PC-9 (cell line): ENCODE results near the gene RAD1. TPM values are rescaled to one million over a fixed set of nuclear protein-coding genes. Genes with fewer than 3 reads are reported as not detected.

Experiments used
- BruUV-seq: library from RNA; stranded (reverse); fragments of 400-500 nt; replicated peaks from 2 replicates; lab custom pipeline; 2021; lab: Mats Ljungman, UMichigan
- CTCF ChIA-PET: fragments of 300-600 bp; sonication (Branson Sonifier 250); formaldehyde crosslinking; loops from one replicate; lab custom pipeline; 2022; ENCODE audit warnings: antibody characterized with exemption; lab: Charles Lee
- POLR2A ChIA-PET: fragments of 300-600 bp; sonication (Branson Sonifier 250); formaldehyde crosslinking; loops from one replicate; lab custom pipeline; 2022; ENCODE audit warnings: antibody characterized with exemption; ENCODE audit not compliant: unreplicated experiment; lab: Charles Lee
- DNase-seq, 2 experiments: peaks; one replicate each; pipeline versions ENCODE4 v3.0.0 to v3.0.0-alpha.2; 2015 to 2022; ENCODE audit warnings: mixed read lengths in 1 of 2
- H2AFZ ChIP-seq: fragments of 200-600 bp; sonication (generic); 2 replicates; pipeline ENCODE4 v1.8.1; 2017; ENCODE audit warnings: antibody characterized with exemption
- H3F3A ChIP-seq: fragments of 200-600 bp; sonication (generic); 2 replicates; pipeline ENCODE4 v1.8.1; 2017; ENCODE audit warnings: antibody characterized with exemption, mild to moderate bottlenecking, low read depth; ENCODE audit not compliant: insufficient read depth
- H3K27ac ChIP-seq: fragments of 200-600 bp; sonication (generic); 2 replicates; pipeline ENCODE4 v1.6.1; 2016; ENCODE audit warnings: mixed run types
- H3K27me3 ChIP-seq: fragments of 200-600 bp; sonication (generic); 2 replicates; pipeline ENCODE4 v1.6.1; 2016; ENCODE audit warnings: low read depth, mixed run types; ENCODE audit not compliant: insufficient read depth
- H3K36me3 ChIP-seq: fragments of 200-600 bp; sonication (generic); 2 replicates; pipeline ENCODE4 v1.6.1; 2016; ENCODE audit warnings: low read depth, mixed run types
- H3K4me1 ChIP-seq: fragments of 200-600 bp; sonication (generic); replicated peaks from 2 replicates; pipeline ENCODE4 v1.6.1; 2016; ENCODE audit warnings: mixed run types; ENCODE audit not compliant: insufficient read depth
- H3K4me2 ChIP-seq: fragments of 200-600 bp; sonication (generic); 2 replicates; pipeline ENCODE4 v1.6.1; 2017; ENCODE audit warnings: mixed run types
- H3K4me3 ChIP-seq: fragments of 200-600 bp; sonication (generic); 2 replicates; pipeline ENCODE4 v1.6.1; 2016; ENCODE audit warnings: mixed run types
- H3K79me2 ChIP-seq: fragments of 200-600 bp; sonication (generic); 2 replicates; pipeline ENCODE4 v1.6.1; 2017; ENCODE audit warnings: low read depth, mixed run types
- H3K9me2 ChIP-seq: fragments of 200-600 bp; sonication (generic); 2 replicates; pipeline ENCODE4 v1.8.1; 2017; ENCODE audit warnings: mild to moderate bottlenecking; ENCODE audit not compliant: insufficient read depth
- H3K9me3 ChIP-seq: fragments of 200-600 bp; sonication (generic); 2 replicates; pipeline ENCODE4 v1.8.1; 2016; ENCODE audit warnings: low read depth; ENCODE audit not compliant: insufficient read depth
- H4K20me1 ChIP-seq: fragments of 200-600 bp; sonication (generic); 2 replicates; pipeline ENCODE4 v1.8.1; 2017; ENCODE audit not compliant: insufficient read depth
- CTCF ChIP-seq: fragments of 200-600 bp; sonication (generic); conservative IDR thresholded peaks from 2 replicates; pipeline ENCODE4 v1.6.1; 2017; ENCODE audit warnings: mixed run types, antibody characterized with exemption, mild to moderate bottlenecking, moderate library complexity
- EZH2 ChIP-seq: fragments of 200-600 bp; sonication (generic); IDR thresholded peaks from 2 replicates; pipeline ENCODE4 v1.8.0; 2017; ENCODE audit warnings: antibody characterized with exemption, low read depth
- intact Hi-C: fragments of 100-400 bp; cut with micrococcal nuclease; formaldehyde crosslinking; loops from one replicate; pipeline ENCODE4 v1.10.0; 2022; ENCODE audit not compliant: unreplicated experiment
- total RNA-seq: library from RNA; stranded (reverse); gene quantifications from 2 replicates; pipeline ENCODE4 v1.2.3, GENCODE V29; 2021

The RAD1 gene
- total RNA-seq, 1 experiment from 2014 or later, result 63.0 TPM

DNA sequence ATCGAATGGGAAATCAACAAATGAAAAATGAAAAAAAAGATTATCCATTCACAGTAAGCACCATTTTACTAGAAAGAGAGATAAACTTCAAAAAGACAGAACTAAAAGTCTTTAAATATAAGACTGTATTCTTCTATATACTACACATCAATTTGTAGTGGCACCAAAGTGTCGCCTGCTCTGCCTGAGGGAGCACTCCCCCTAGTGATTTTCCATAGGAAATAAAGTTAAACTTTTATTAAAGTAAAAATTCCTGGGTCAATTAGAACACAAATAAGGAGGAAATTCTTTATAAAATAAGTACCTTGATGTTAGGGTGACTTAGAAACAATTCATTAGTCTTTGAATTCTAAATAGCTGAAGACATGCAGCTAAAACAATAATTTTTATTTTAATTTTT lies 9.7 kb downstream of the RAD1 start:
- Histone ChIP-seq H3K4me1 (no peaks in the 10 kb centered on the region), H3K27me3 (no peaks in the 10 kb centered on the region), H3K79me2 (no peaks in the 10 kb centered on the region), H2AFZ (no peak overlapping the region), H3K36me3 (peaks cover 15% of the 10 kb centered on the region), H4K20me1 (no peaks in the 10 kb centered on the region), H3K4me2 (no peak overlapping the region), H3K9me2 (no peaks in the 10 kb centered on the region), H3F3A (0 out of 2 replicates have a peak, but pooled peaks cover 3% of the 10 kb centered on the region), H3K4me3 (no peak overlapping the region), H3K9me3 (no peaks in the 10 kb centered on the region), H3K27ac (no peak overlapping the region)
- CTCF ChIA-PET, result interaction anchor here (1.0 to 1.3 kb wide), 2 partner anchors 98 to 419 kb away, joined by 3 read pairs; no protein-coding TSS in a partner anchor
- intact Hi-C loops, result no loop called here
- DNase-seq, result no peak
- TF ChIP-seq CTCF, result peak; percentile 65
- TF ChIP-seq EZH2, result no peak
- POLR2A ChIA-PET, result no interaction called here
- no TSS peak for BruUV-seq

- H3K4me1 ChIP-seq, result peaks cover 5% of the 10 kb centered on the region; the same call in 1 of the 2 replicates
- H3K9me3 ChIP-seq, result no peaks in the 10 kb centered on the region
- peaks cover 14% of the 10 kb centered on the region; the same call in 1 of the 2 replicates for H3F3A ChIP-seq
- TF ChIP-seq CTCF (no peak), EZH2 (no peak)
- BruUV-seq, result no TSS peak
- no peaks in the 10 kb centered on the region for H3K9me2 ChIP-seq
- no peaks in the 10 kb centered on the region for H3K79me2 ChIP-seq
- H3K36me3 ChIP-seq, result no peaks in the 10 kb centered on the region
- no peak overlapping the region for H3K27ac ChIP-seq
- ChIA-PET POLR2A (interaction anchor here (0.6 to 1.2 kb wide), 3 partner anchors 12 to 56 kb away, joined by 4 to 13 read pairs (median 8); partner anchors contain the start of genes BRIX1, DNAJC21 and RAD1), CTCF (interaction anchor here (0.6 to 1.0 kb wide), 5 partner anchors 12 to 1560 kb away, joined by 3 to 7 read pairs (median 3); partner anchors contain the start of genes BRIX1 and RAD1)
- no peaks in the 10 kb centered on the region for H3K27me3 ChIP-seq
- no peak overlapping the region for H2AFZ ChIP-seq
- no peak for DNase-seq
- H3K4me2 ChIP-seq, result no peak overlapping the region
- no peaks in the 10 kb centered on the region for H4K20me1 ChIP-seq
- no peak overlapping the region for H3K4me3 ChIP-seq
- intact Hi-C loops, result no loop called here
Measured at GRCh38 chr5:34903260-34903659, 12.0 kb downstream of the RAD1 start.

- Histone ChIP-seq H3K79me2 (no peaks in the 10 kb centered on the region), H3K9me2 (no peaks in the 10 kb centered on the region), H4K20me1 (no peaks in the 10 kb centered on the region), H3K27ac (no peak overlapping the region), H3K9me3 (no peaks in the 10 kb centered on the region), H3K36me3 (no peaks in the 10 kb centered on the region), H3K4me2 (no peak overlapping the region), H3F3A (peaks cover 14% of the 10 kb centered on the region; the same call in 1 of the 2 replicates), H3K4me1 (peaks cover 17% of the 10 kb centered on the region), H2AFZ (no peak overlapping the region), H3K27me3 (no peaks in the 10 kb centered on the region), H3K4me3 (no peak overlapping the region)
- intact Hi-C loops, result no loop called here
- POLR2A ChIA-PET, result interaction anchor here (0.6 kb wide), 1 partner anchor 92 kb away, joined by 4 read pairs; no protein-coding TSS in a partner anchor
- no peak for DNase-seq
- CTCF ChIA-PET, result interaction anchor here (0.5 to 3.4 kb wide), 3 partner anchors 29 to 425 kb away, joined by 3 to 34 read pairs (median 4); partner anchors contain the start of gene DNAJC21
- TF ChIP-seq CTCF (no peak), EZH2 (no peak)
- no TSS peak for BruUV-seq
Measured at GRCh38 chr5:34900652-34901051, 14.7 kb downstream of the RAD1 start.
